ENCODE measurements around the gene AP3B2. TPM values are rescaled to one million over a fixed set of nuclear protein-coding genes. Genes with fewer than 3 reads are reported as not detected.

The AP3B2 gene
- total and polyA plus RNA-seq, 2 donors (not counting 3 experiments of a cell fraction or from before 2014, with no cell fraction given): not detected

- H3K9me1 ChIP-seq (replicated peaks; ENCODE audit: control insufficient read depth, extremely low read depth, insufficient read depth, low read length): no peaks in the 10 kb centered on the region
- BruUV-seq (replicated peaks): no TSS peak
- POLR2A ChIA-PET: no interaction called here
- DNase-seq (ENCODE audit: low read depth, low spot score) (no peak), FAIRE-seq (no peak)
- no peaks in the 10 kb centered on the region for H3K79me2 ChIP-seq (ENCODE audit: control insufficient read depth, insufficient read depth, low read length)
- peaks cover 2% of the 10 kb centered on the region for H4K20me1 ChIP-seq (replicated peaks; ENCODE audit: control insufficient read depth, extremely low read depth, insufficient read depth, low read length)
- TF ChIP-seq FOS (IDR thresholded peaks at IDR 0.05; ENCODE audit: borderline replicate concordance, insufficient read depth, low read length) (no peak), JUN (IDR thresholded peaks at IDR 0.05; ENCODE audit: borderline replicate concordance, insufficient read depth, insufficient read length, low read depth) (no peak), MAX (IDR thresholded peaks at IDR 0.05; ENCODE audit: insufficient read depth, insufficient read length) (no peak), POLR2AphosphoS5 (IDR thresholded peaks at IDR 0.05; ENCODE audit: insufficient read depth, low read depth, low read length) (no peak), EZH2 (IDR thresholded peaks at IDR 0.05; ENCODE audit: borderline replicate concordance, low read depth, low read length, severe bottlenecking) (no peak), CTCF (IDR thresholded peaks at IDR 0.05; ENCODE audit: extremely low read depth in 1 of 2, insufficient read depth in 1 of 2, low read depth in 1 of 2, low read length in 2 of 2) (no peak), MYC (IDR thresholded peaks at IDR 0.05; ENCODE audit: low read depth, low read length) (no peak), POLR2A (IDR thresholded peaks at IDR 0.05; ENCODE audit: low read depth, low read length) (no peak), GATA2 (IDR thresholded peaks at IDR 0.05; ENCODE audit: insufficient read depth, insufficient read length, low read depth, low read length) (no peak)
- no peaks in the 10 kb centered on the region for H3K4me1 ChIP-seq (ENCODE audit: control insufficient read depth, extremely low read depth, insufficient read depth, low read length)
- CTCF ChIA-PET: no interaction called here
- H3K27ac ChIP-seq (ENCODE audit: insufficient read depth, low read depth, low read length): no peak overlapping the region
- no peak overlapping the region for H3K9ac ChIP-seq (replicated peaks; ENCODE audit: extremely low read depth, insufficient read depth, low read length)
- intact Hi-C loops (cut with micrococcal nuclease): no loop called here
- H2AFZ ChIP-seq (ENCODE audit: low read depth, low read length): no peak overlapping the region
- H3K4me3 ChIP-seq (replicated peaks in 1 of 3; ENCODE audit: insufficient read depth in 1 of 3, low read depth in 1 of 3, low read length in 3 of 3): no peak overlapping the region
- H3K36me3 ChIP-seq (ENCODE audit: control insufficient read depth in 2 of 2, extremely low read depth in 1 of 2, insufficient read depth in 2 of 2, low read length in 2 of 2): no peaks in the 10 kb centered on the region
- H3K9me3 ChIP-seq (replicated peaks; ENCODE audit: control insufficient read depth, insufficient read depth, low read length): no peaks in the 10 kb centered on the region
- H3K4me2 ChIP-seq (ENCODE audit: insufficient read depth, low read length): no peak overlapping the region
- dilution Hi-C loops (cut with MboI; ENCODE audit: extremely low pct_ligation_motif_present, low sequenced_read_pairs): no loop called here
- peaks cover 9 to 19% of the 10 kb centered on the region in 2 experiments for H3K27me3 ChIP-seq (ENCODE audit: control insufficient read depth in 2 of 2, insufficient read depth in 2 of 2, low read length in 2 of 2)
Observed at GRCh38 chr15:82635798-82636197, 73.9 kb downstream of the AP3B2 start.
